ENCODE measurements around the gene SHC1.
"Not testable (repeated sequence)": the region's sequence is repeated elsewhere in the genome, so short reads cannot be mapped to it uniquely, and the experiment has no call there.

The SHC1 gene

GRCh38 chr1:154993572-154994268 is 23.2 kb upstream of the SHC1 start, which contains the start of gene LENEP:
Gene LENEP, plus strand, starts transcription at chr1:154993586. Its CDS starts 22 bp downstream, at chr1:154993608.
- DNase-seq (ENCODE audit: low read depth), result no peak
- no peak for TF ChIP-seq CTCF (IDR thresholded peaks at IDR 0.05; ENCODE audit: low read depth, low read length, missing control alignments)
- no peak within 1 kb of the TSS for H3K4me3 ChIP-seq (ENCODE audit: low read depth, low read length)

GRCh38 chr1:154992721-154993571 is 22.4 kb upstream of the SHC1 start:
- peak; percentile 7 for TF ChIP-seq CTCF (IDR thresholded peaks at IDR 0.05; ENCODE audit: low read depth, low read length, missing control alignments)
- no peak for DNase-seq (ENCODE audit: low read depth)
- no peak overlapping the region for H3K4me3 ChIP-seq (ENCODE audit: low read depth, low read length)

GRCh38 chr1:154990276-154990675 is 19.7 kb upstream of the SHC1 start:
- no peak for TF ChIP-seq CTCF (IDR thresholded peaks at IDR 0.05; ENCODE audit: low read depth, low read length, missing control alignments)
- DNase-seq (ENCODE audit: low read depth), result no peak

GRCh38 chr1:154989195-154989860 is 18.8 kb upstream of the SHC1 start:
- TF ChIP-seq CTCF (IDR thresholded peaks at IDR 0.05; ENCODE audit: low read depth, low read length, missing control alignments), result no peak
- no peak for DNase-seq (ENCODE audit: low read depth)
- no peak overlapping the region for H3K4me3 ChIP-seq (ENCODE audit: low read depth, low read length)

More at GRCh38 chr1:154990276-154990675, 19.7 kb upstream of the SHC1 start:
- no peak overlapping the region for H3K4me3 ChIP-seq (ENCODE audit: low read depth, low read length)

- no peak for DNase-seq (ENCODE audit: low read depth)
- TF ChIP-seq CTCF (IDR thresholded peaks at IDR 0.05; ENCODE audit: low read depth, low read length, missing control alignments), result no peak
- H3K4me3 ChIP-seq (ENCODE audit: low read depth, low read length), result no peak overlapping the region
Observed at GRCh38 chr1:154988058-154988954, 17.8 kb upstream of the SHC1 start.

- no peak for DNase-seq (ENCODE audit: low read depth)
- no peak overlapping the region for H3K4me3 ChIP-seq (ENCODE audit: low read depth, low read length)
- TF ChIP-seq CTCF (IDR thresholded peaks at IDR 0.05; ENCODE audit: low read depth, low read length, missing control alignments), result no peak
Observed at GRCh38 chr1:154987326-154987725, 16.8 kb upstream of the SHC1 start.

- H3K4me3 ChIP-seq (ENCODE audit: low read depth, low read length); DNase-seq (ENCODE audit: low read depth): not testable (repeated sequence)
Observed at GRCh38 chr1:154986736-154987135, 16.2 kb upstream of the SHC1 start.
